ENCODE data around the gene GNAI2.

DNA sequence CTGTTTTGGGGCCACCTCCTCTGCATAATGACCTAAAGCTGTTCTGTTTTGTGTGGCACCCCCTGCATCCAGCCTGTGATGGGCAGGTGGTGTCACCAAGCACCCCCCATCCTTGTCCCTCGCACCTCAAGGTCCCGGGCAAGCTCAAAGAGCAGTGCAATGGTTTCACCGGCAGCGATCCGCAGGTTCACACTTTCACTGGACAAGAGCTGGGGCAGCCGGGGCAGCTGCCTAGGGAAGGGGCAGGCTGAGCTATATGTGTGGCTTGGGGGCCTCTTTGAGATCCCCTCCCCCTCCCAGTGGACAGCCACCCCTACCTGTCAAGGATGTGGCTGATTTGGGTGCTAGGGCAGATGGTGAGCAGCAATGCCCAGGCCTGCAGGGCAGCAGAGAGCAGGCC, 53.1 kb downstream of the GNAI2 start:
- TF ChIP-seq POLR2AphosphoS5 (IDR thresholded peaks at IDR 0.05) = no peak
- no peak for TF ChIP-seq EP300 (IDR thresholded peaks at IDR 0.05; ENCODE audit: low read depth)
- no peak for TF ChIP-seq POLR2A (IDR thresholded peaks at IDR 0.05)

Data from transverse colon (tissue), 3 donors.